GM12892 (cell line): ENCODE results near the gene ARHGEF3.

ENCODE experiments used
- POLR2A ChIP-seq: IDR thresholded peaks from 2 replicates; pipeline ENCODE4 v1.6.1; 2011; ENCODE audit warnings: low read depth, low read length, control low read depth
- POLR2AphosphoS5 ChIP-seq: IDR thresholded peaks from 2 replicates; pipeline ENCODE4 v1.6.1; 2011; ENCODE audit warnings: low read depth, low read length, control low read depth

DNA sequence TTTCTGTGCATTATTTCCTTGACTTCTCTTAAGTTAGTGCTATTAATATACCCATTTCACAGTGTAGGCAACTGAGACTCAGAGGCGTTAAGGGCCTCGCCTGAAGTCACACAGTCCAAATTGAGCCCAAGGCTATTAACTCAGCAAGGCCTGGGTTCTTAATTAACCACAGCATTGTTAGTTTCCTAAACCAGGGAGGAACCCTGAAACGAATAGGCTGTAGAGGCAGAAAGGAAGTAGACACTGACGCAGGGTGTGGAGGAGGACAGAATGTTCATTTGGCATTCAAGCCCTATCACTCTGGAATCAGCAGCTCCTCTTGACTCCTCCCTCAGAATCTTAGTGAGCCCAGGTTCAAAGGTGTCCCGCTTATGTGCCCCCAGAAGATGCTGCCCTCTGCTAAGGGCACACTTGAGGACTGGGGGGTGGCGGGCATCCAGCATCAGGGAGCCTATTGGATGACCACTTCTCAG is 13.9 kb downstream of the ARHGEF3 start:
- TF ChIP-seq POLR2A (no peak), POLR2AphosphoS5 (no peak)
